ENCODE measurements around the gene RTN1.

The RTN1 gene

DNA sequence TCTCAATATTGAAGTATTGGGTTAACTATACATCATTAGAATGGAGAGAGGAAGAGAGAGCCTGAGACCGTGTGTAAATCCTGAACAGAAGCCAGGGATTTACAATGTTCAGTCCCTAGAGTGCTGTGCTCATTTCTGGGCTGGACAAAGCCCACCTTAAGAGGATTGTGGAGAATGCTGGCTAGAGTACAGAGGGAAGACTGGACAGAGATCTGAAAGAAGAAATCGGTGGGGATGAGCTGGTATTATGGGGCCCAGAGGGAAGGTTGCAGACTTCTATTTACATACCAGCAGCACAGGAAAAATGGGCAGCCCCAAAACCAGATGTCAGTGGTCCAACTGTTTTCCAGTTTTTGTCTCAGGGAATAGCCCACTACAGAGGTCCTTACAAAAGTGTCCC lies 42.3 kb downstream of the RTN1 start:
- Histone ChIP-seq H3K14ac (ENCODE audit: low read length) (no peak overlapping the region), H3K4me3 (ENCODE audit: low read length in 2 of 2) (no peak overlapping the region), H2AK5ac (ENCODE audit: low read depth, low read length) (no peak overlapping the region), H3K79me1 (ENCODE audit: low read depth, low read length) (no peaks in the 10 kb centered on the region), H3K4ac (ENCODE audit: low read length) (no peak overlapping the region), H3K23ac (ENCODE audit: low read depth, low read length, poor library complexity) (no peak overlapping the region), H3K27ac (replicated peaks; ENCODE audit: low read length) (no peak overlapping the region), H4K91ac (ENCODE audit: low read depth, low read length, poor library complexity) (no peak overlapping the region), H3K4me1 (ENCODE audit: control insufficient read depth in 2 of 2, insufficient read depth in 1 of 2, low read depth in 1 of 2, low read length in 2 of 2) (peaks cover 0 to 10% of the 10 kb centered on the region in 2 donors), H3K4me2 (ENCODE audit: insufficient read depth, low read length, poor library complexity, severe bottlenecking) (no peak overlapping the region), H2BK15ac (ENCODE audit: low read length) (no peak overlapping the region), H3K36me3 (replicated peaks in 1 of 2; ENCODE audit: control insufficient read depth in 2 of 2, insufficient read depth in 2 of 2, low read length in 2 of 2) (no peaks in the 10 kb centered on the region), H2BK5ac (ENCODE audit: low read length) (no peak overlapping the region), H3K9ac (ENCODE audit: low read depth, low read length, poor library complexity) (no peak overlapping the region), H3K9me3 (replicated peaks in 1 of 2; ENCODE audit: control insufficient read depth in 2 of 2, insufficient read depth in 1 of 2, low read depth in 1 of 2, low read length in 2 of 2) (no peaks in the 10 kb centered on the region), H2BK12ac (ENCODE audit: low read length) (no peak overlapping the region), H3K18ac (ENCODE audit: low read length) (no peak overlapping the region), H4K8ac (ENCODE audit: low read depth, low read length) (no peak overlapping the region), H2AFZ (ENCODE audit: low read length) (no peak overlapping the region), H3K27me3 (ENCODE audit: control insufficient read depth in 3 of 3, insufficient read depth in 3 of 3, low read depth in 1 of 3, low read length in 3 of 3) (no peaks in the 10 kb centered on the region), H2BK120ac (ENCODE audit: low read depth, low read length) (no peak overlapping the region)
- no peak for DNase-seq (ENCODE audit: low spot score)
- WGBS, 2 donors (ENCODE audit: extremely low coverage in 2 of 2, insufficient read length in 2 of 2, insufficient replicate concordance in 1 of 2), result no CpG with 5 or more reads among the region's 2 CpGs

- no peak overlapping the region for H2BK5ac ChIP-seq (ENCODE audit: low read length)
- no peaks in the 10 kb centered on the region for H3K9me3 ChIP-seq (replicated peaks in 1 of 2; ENCODE audit: control insufficient read depth in 2 of 2, insufficient read depth in 1 of 2, low read depth in 1 of 2, low read length in 2 of 2)
- no peak overlapping the region for H3K14ac ChIP-seq (ENCODE audit: low read length)
- no peaks in the 10 kb centered on the region for H3K79me1 ChIP-seq (ENCODE audit: low read depth, low read length)
- H2BK15ac ChIP-seq (ENCODE audit: low read length), result no peak overlapping the region
- no peak overlapping the region for H3K18ac ChIP-seq (ENCODE audit: low read length)
- H3K23ac ChIP-seq (ENCODE audit: low read depth, low read length, poor library complexity), result no peak overlapping the region
- no peak overlapping the region for H2BK12ac ChIP-seq (ENCODE audit: low read length)
- H3K9ac ChIP-seq (ENCODE audit: low read depth, low read length, poor library complexity), result no peak overlapping the region
- no peak overlapping the region for H4K8ac ChIP-seq (ENCODE audit: low read depth, low read length)
- H2AK5ac ChIP-seq (ENCODE audit: low read depth, low read length), result no peak overlapping the region
- no peak overlapping the region for H2AFZ ChIP-seq (ENCODE audit: low read length)
- no peak for DNase-seq (ENCODE audit: low spot score)
- no peak overlapping the region for H4K91ac ChIP-seq (ENCODE audit: low read depth, low read length, poor library complexity)
- no peak overlapping the region for H2BK120ac ChIP-seq (ENCODE audit: low read depth, low read length)
- H3K4ac ChIP-seq (ENCODE audit: low read length), result no peak overlapping the region
- WGBS, 2 donors (ENCODE audit: extremely low coverage in 2 of 2, insufficient read length in 2 of 2, insufficient replicate concordance in 1 of 2), result no CpG with 5 or more reads among the region's 3 CpGs
- H3K4me2 ChIP-seq (ENCODE audit: insufficient read depth, low read length, poor library complexity, severe bottlenecking), result no peak overlapping the region
- H3K27me3 ChIP-seq (ENCODE audit: control insufficient read depth in 3 of 3, insufficient read depth in 3 of 3, low read depth in 1 of 3, low read length in 3 of 3), result no peaks in the 10 kb centered on the region
- peaks cover 0 to 10% of the 10 kb centered on the region in 2 donors for H3K4me1 ChIP-seq (ENCODE audit: control insufficient read depth in 2 of 2, insufficient read depth in 1 of 2, low read depth in 1 of 2, low read length in 2 of 2)
- no peaks in the 10 kb centered on the region for H3K36me3 ChIP-seq (replicated peaks in 1 of 2; ENCODE audit: control insufficient read depth in 2 of 2, insufficient read depth in 2 of 2, low read length in 2 of 2)
- H3K27ac ChIP-seq (replicated peaks; ENCODE audit: low read length), result no peak overlapping the region
- H3K4me3 ChIP-seq (ENCODE audit: low read length in 2 of 2), result no peak overlapping the region
Measured at GRCh38 chr14:59827401-59827800, 43.2 kb downstream of the RTN1 start.

- H2BK15ac ChIP-seq (ENCODE audit: low read length), result no peak overlapping the region
- no peak for DNase-seq (ENCODE audit: low spot score)
- H4K8ac ChIP-seq (ENCODE audit: low read depth, low read length), result no peak overlapping the region
- no peak overlapping the region for H3K4me3 ChIP-seq (ENCODE audit: low read length in 2 of 2)
- H3K23ac ChIP-seq (ENCODE audit: low read depth, low read length, poor library complexity), result no peak overlapping the region
- no peak overlapping the region for H4K91ac ChIP-seq (ENCODE audit: low read depth, low read length, poor library complexity)
- no peak overlapping the region for H3K4me2 ChIP-seq (ENCODE audit: insufficient read depth, low read length, poor library complexity, severe bottlenecking)
- H3K9ac ChIP-seq (ENCODE audit: low read depth, low read length, poor library complexity), result no peak overlapping the region
- no peak overlapping the region for H2AK5ac ChIP-seq (ENCODE audit: low read depth, low read length)
- H2BK5ac ChIP-seq (ENCODE audit: low read length), result no peak overlapping the region
- H3K4ac ChIP-seq (ENCODE audit: low read length), result no peak overlapping the region
- no peak overlapping the region for H2BK120ac ChIP-seq (ENCODE audit: low read depth, low read length)
- no peak overlapping the region for H3K18ac ChIP-seq (ENCODE audit: low read length)
- no peak overlapping the region for H2AFZ ChIP-seq (ENCODE audit: low read length)
- H2BK12ac ChIP-seq (ENCODE audit: low read length), result no peak overlapping the region
- no peak overlapping the region for H3K14ac ChIP-seq (ENCODE audit: low read length)
- no peaks in the 10 kb centered on the region for H3K36me3 ChIP-seq (replicated peaks in 1 of 2; ENCODE audit: control insufficient read depth in 2 of 2, insufficient read depth in 2 of 2, low read length in 2 of 2)
- no peaks in the 10 kb centered on the region for H3K9me3 ChIP-seq (replicated peaks in 1 of 2; ENCODE audit: control insufficient read depth in 2 of 2, insufficient read depth in 1 of 2, low read depth in 1 of 2, low read length in 2 of 2)
- H3K79me1 ChIP-seq (ENCODE audit: low read depth, low read length), result no peaks in the 10 kb centered on the region
- no peaks in the 10 kb centered on the region for H3K27me3 ChIP-seq (ENCODE audit: control insufficient read depth in 3 of 3, insufficient read depth in 3 of 3, low read depth in 1 of 3, low read length in 3 of 3)
- H3K27ac ChIP-seq (replicated peaks; ENCODE audit: low read length), result no peak overlapping the region
- H3K4me1 ChIP-seq (ENCODE audit: control insufficient read depth in 2 of 2, insufficient read depth in 1 of 2, low read depth in 1 of 2, low read length in 2 of 2), result peaks cover 0 to 10% of the 10 kb centered on the region in 2 donors
Measured at GRCh38 chr14:59826150-59826549, 44.4 kb downstream of the RTN1 start.

DNA sequence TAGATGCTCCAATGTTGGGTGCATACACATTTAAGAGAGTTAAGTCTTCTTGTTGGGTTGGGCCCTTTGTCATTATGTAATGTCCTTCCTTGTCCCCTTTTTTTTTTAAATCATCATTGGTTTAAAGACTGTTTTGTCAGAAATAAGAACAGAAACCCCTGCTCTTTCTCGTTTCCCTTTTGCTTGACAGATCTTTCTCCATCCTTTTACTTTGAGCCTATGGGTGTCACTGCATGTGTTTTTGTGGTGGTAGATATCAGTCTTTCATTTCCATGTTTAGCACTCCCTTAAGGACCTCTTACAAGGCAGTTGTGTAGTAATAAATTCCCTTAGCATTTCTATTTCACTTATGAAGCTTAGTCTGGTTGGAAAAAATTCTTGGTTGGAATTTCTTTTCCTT lies 47.4 kb downstream of the RTN1 start:
- Histone ChIP-seq H3K14ac (ENCODE audit: low read length) (no peak overlapping the region), H4K8ac (ENCODE audit: low read depth, low read length) (no peak overlapping the region), H2BK12ac (ENCODE audit: low read length) (no peak overlapping the region), H3K79me1 (ENCODE audit: low read depth, low read length) (no peaks in the 10 kb centered on the region), H3K36me3 (replicated peaks in 1 of 2; ENCODE audit: control insufficient read depth in 2 of 2, insufficient read depth in 2 of 2, low read length in 2 of 2) (no peaks in the 10 kb centered on the region), H3K9ac (ENCODE audit: low read depth, low read length, poor library complexity) (no peak overlapping the region), H3K4me3 (ENCODE audit: low read length in 2 of 2) (no peak overlapping the region), H2BK5ac (ENCODE audit: low read length) (no peak overlapping the region), H3K27ac (replicated peaks; ENCODE audit: low read length) (no peak overlapping the region), H3K9me3 (replicated peaks in 1 of 2; ENCODE audit: control insufficient read depth in 2 of 2, insufficient read depth in 1 of 2, low read depth in 1 of 2, low read length in 2 of 2) (peaks cover 0 to 3% of the 10 kb centered on the region in 2 donors), H3K4me2 (ENCODE audit: insufficient read depth, low read length, poor library complexity, severe bottlenecking) (no peak overlapping the region), H2BK15ac (ENCODE audit: low read length) (no peak overlapping the region), H3K18ac (ENCODE audit: low read length) (no peak overlapping the region), H3K27me3 (ENCODE audit: control insufficient read depth in 3 of 3, insufficient read depth in 3 of 3, low read depth in 1 of 3, low read length in 3 of 3) (no peaks in the 10 kb centered on the region), H2AFZ (ENCODE audit: low read length) (no peak overlapping the region), H2BK120ac (ENCODE audit: low read depth, low read length) (no peak overlapping the region), H3K4me1 (ENCODE audit: control insufficient read depth in 2 of 2, insufficient read depth in 1 of 2, low read depth in 1 of 2, low read length in 2 of 2) (peaks cover 0 to under 1% of the 10 kb centered on the region in 2 donors), H4K91ac (ENCODE audit: low read depth, low read length, poor library complexity) (no peak overlapping the region), H2AK5ac (ENCODE audit: low read depth, low read length) (no peak overlapping the region), H3K4ac (ENCODE audit: low read length) (no peak overlapping the region), H3K23ac (ENCODE audit: low read depth, low read length, poor library complexity) (no peak overlapping the region)
- no CpG with 5 or more reads among the region's 1 CpG for WGBS, 2 donors (ENCODE audit: extremely low coverage in 2 of 2, insufficient read length in 2 of 2, insufficient replicate concordance in 1 of 2)
- DNase-seq (ENCODE audit: low spot score), result no peak
